Natural killer cell (primary cell): ENCODE measurements around the gene HOXB5. TPM values are rescaled to one million over a fixed set of nuclear protein-coding genes. Genes with fewer than 3 reads are reported as not detected.

Source experiments
- ATAC-seq, 3 donors: fragments of 150-1000 bp in 2 of 3; fragments of 200-7000 bp in 1 of 3; cut with Tn5 transposase; 1 replicate in 1 of 3; 2 replicates in 2 of 3; pipeline ENCODE4 v1.10.0; 2021; ENCODE audit warnings: mild to moderate bottlenecking in 2 of 3, moderate library complexity in 2 of 3
- DNase-seq, 2 donors: peaks; one replicate each; pipeline versions ENCODE4 v3.0.0 to v3.0.0-alpha.2; 2013 to 2021; ENCODE audit warnings: mixed read lengths in 1 of 2
- H3K27ac ChIP-seq: one replicate; pipeline ENCODE4 v1.5.1; 2013; ENCODE audit warnings: mild to moderate bottlenecking, low read length
- H3K27me3 ChIP-seq: one replicate; pipeline ENCODE4 v1.6.1; 2013; ENCODE audit warnings: low read length; ENCODE audit not compliant: control insufficient read depth, insufficient read depth
- H3K36me3 ChIP-seq: one replicate; pipeline ENCODE4 v1.6.1; 2013; ENCODE audit warnings: low read length; ENCODE audit not compliant: control insufficient read depth, insufficient read depth
- H3K4me1 ChIP-seq: one replicate; pipeline ENCODE4 v1.6.1; 2013; ENCODE audit warnings: low read length; ENCODE audit not compliant: control insufficient read depth, insufficient read depth
- H3K4me3 ChIP-seq: one replicate; pipeline ENCODE4 v1.5.1; 2013; ENCODE audit warnings: low read length
- H3K9me3 ChIP-seq: one replicate; pipeline ENCODE4 v1.6.1; 2013; ENCODE audit warnings: low read length; ENCODE audit not compliant: control insufficient read depth, insufficient read depth
- H3K27ac Mint-ChIP-seq, 2 donors: one replicate each; pipeline ENCODE4 v1.8.0; 2022; ENCODE audit warnings: mild to moderate bottlenecking in 2 of 2, mixed read lengths in 2 of 2, moderate library complexity in 1 of 2
- H3K27me3 Mint-ChIP-seq, 2 donors: one replicate each; pipeline ENCODE4 v1.8.0; 2022; ENCODE audit warnings: low read depth in 2 of 2, mixed read lengths in 2 of 2
- H3K36me3 Mint-ChIP-seq: one replicate; pipeline ENCODE4 v1.8.0; 2022; ENCODE audit warnings: mixed read lengths
- H3K4me1 Mint-ChIP-seq, 2 donors: one replicate each; pipeline ENCODE4 v1.8.0; 2022; ENCODE audit warnings: mixed read lengths in 2 of 2
- H3K4me3 Mint-ChIP-seq: one replicate; pipeline ENCODE4 v1.8.0; 2022; ENCODE audit warnings: mild to moderate bottlenecking, moderate library complexity, mixed read lengths
- H3K9me3 Mint-ChIP-seq, 2 donors: one replicate each; pipeline ENCODE4 v1.8.0; 2022; ENCODE audit warnings: mixed read lengths in 2 of 2
- WGBS: methylation state at CpG from one replicate; pipeline ENCODE4 v1.1.7; 2013; ENCODE audit warnings: missing lambda C conversion rate; ENCODE audit not compliant: insufficient coverage; 5-methylcytosine and 5-hydroxymethylcytosine counted together
- intact Hi-C: fragments of 100-400 bp; cut with micrococcal nuclease; formaldehyde crosslinking; loops from one replicate; pipeline ENCODE4 v1.14.2; 2022
- total RNA-seq, 4 donors: library from RNA; stranded (reverse); fragments of 120-200 nt in 1 of 4; gene quantifications; one replicate each; pipeline versions ENCODE4 v1.2.3 to v1.2.4, GENCODE V29; 2013 to 2022
- TF ChIP-seq, protein P1 (sequence below): fragments of 200-600 bp; IDR thresholded peaks from one replicate; pipeline ENCODE4 v1.8.0; 2022; ENCODE audit warnings: antibody characterized with exemption

The HOXB5 gene
- total RNA-seq, 3 donors from 2014 or later (not counting 1 experiment from before 2014, with no cell fraction given): not detected

DNA sequence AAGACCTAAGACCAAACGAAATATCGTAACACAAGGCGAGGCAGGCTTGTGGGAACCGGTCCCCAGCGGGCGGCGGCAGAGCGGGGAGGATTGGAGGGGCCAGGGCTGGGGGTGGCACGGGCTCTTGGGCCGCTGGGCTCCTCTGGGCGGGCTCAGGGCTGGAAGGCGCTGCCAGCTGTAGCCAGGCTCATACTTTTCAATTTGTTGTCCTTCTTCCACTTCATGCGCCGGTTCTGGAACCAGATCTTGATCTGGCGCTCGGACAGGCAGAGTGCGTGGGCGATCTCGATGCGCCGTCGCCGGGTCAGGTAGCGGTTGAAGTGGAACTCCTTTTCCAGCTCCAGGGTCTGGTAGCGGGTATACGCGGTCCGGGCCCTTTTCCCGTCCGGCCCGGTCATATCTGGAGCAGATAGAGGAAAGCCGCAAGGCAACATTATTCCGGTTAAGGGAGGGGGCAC lies 1.5 kb downstream of the HOXB5 start:
- H3K27ac Mint-ChIP-seq: no peak overlapping the region
- H3K27me3 Mint-ChIP-seq: peaks cover 80 to 87% of the 10 kb centered on the region in 2 donors
- TF ChIP-seq, protein P1, sequence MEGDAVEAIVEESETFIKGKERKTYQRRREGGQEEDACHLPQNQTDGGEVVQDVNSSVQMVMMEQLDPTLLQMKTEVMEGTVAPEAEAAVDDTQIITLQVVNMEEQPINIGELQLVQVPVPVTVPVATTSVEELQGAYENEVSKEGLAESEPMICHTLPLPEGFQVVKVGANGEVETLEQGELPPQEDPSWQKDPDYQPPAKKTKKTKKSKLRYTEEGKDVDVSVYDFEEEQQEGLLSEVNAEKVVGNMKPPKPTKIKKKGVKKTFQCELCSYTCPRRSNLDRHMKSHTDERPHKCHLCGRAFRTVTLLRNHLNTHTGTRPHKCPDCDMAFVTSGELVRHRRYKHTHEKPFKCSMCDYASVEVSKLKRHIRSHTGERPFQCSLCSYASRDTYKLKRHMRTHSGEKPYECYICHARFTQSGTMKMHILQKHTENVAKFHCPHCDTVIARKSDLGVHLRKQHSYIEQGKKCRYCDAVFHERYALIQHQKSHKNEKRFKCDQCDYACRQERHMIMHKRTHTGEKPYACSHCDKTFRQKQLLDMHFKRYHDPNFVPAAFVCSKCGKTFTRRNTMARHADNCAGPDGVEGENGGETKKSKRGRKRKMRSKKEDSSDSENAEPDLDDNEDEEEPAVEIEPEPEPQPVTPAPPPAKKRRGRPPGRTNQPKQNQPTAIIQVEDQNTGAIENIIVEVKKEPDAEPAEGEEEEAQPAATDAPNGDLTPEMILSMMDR: no peak
- Histone ChIP-seq H3K4me3 (no peak overlapping the region), H3K36me3 (no peaks in the 10 kb centered on the region), H3K9me3 (no peaks in the 10 kb centered on the region), H3K4me1 (peaks cover 33% of the 10 kb centered on the region), H3K27me3 (peaks cover 60% of the 10 kb centered on the region), H3K27ac (no peak overlapping the region)
- no peak for DNase-seq
- H3K9me3 Mint-ChIP-seq: no peaks in the 10 kb centered on the region
- H3K4me1 Mint-ChIP-seq: peaks cover 27 to 37% of the 10 kb centered on the region in 2 donors
- 20% methylated on average over 33 of the region's 33 CpGs for WGBS
- no peak overlapping the region for H3K4me3 Mint-ChIP-seq
- intact Hi-C loops: loop anchor here (5.0 kb wide), 1 partner anchor 330 kb away; no protein-coding TSS in a partner anchor
- H3K36me3 Mint-ChIP-seq: no peaks in the 10 kb centered on the region
- ATAC-seq: no peak

DNA sequence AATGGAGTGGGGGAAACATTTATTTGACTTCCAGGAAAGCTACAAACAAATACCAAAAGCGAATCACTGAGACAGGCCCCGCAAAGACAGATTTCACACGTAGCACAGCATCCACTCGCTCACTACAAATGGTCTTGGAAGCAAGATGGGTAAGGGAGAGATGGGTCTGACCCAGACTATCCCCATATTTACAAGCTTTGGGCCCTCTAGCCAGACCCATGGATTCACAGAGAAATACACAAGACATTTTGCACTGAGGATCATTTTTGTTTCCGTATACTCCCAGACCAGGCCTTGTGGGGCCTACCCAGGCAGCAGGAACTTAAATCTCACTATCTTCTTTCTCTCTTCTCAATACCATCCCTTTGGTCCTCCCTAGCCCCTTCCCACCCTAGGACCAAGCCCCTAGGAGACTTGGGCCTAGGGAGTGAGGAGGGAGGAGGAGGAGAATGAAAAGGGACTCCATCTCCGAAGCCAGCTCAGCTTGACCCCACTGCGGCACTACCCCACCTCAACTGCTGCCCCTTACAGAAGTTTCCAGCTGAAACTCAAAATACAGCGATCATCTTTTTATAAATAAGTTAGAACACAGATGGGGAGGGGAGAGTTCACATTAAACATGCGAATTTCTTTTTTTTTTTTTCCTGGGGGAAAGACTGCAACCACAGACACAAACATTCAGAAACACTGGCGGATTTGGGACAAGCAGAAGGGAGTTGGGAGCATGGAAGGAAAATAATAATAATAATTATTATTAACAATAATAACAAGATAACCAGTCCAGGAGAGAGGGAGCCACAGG lies 2.1 kb downstream of the HOXB5 start:
- Mint-ChIP-seq H3K4me3 (peak overlapping the region; percentile 49), H3K9me3 (no peaks in the 10 kb centered on the region), H3K4me1 (peaks cover 23 to 33% of the 10 kb centered on the region in 2 donors), H3K36me3 (no peaks in the 10 kb centered on the region), H3K27ac (no peak overlapping the region), H3K27me3 (peaks cover 76 to 85% of the 10 kb centered on the region in 2 donors)
- intact Hi-C loops: loop anchor here (5.0 kb wide), 1 partner anchor 329 kb away; no protein-coding TSS in a partner anchor
- TF ChIP-seq, protein P1: no peak
- DNase-seq (no peak), ATAC-seq (no peak)
- Histone ChIP-seq H3K27ac (no peak overlapping the region), H3K4me1 (peaks cover 27% of the 10 kb centered on the region), H3K4me3 (no peak overlapping the region), H3K9me3 (no peaks in the 10 kb centered on the region), H3K27me3 (peaks cover 60% of the 10 kb centered on the region), H3K36me3 (no peaks in the 10 kb centered on the region)
- 96% methylated on average over 5 of the region's 10 CpGs for WGBS

GRCh38 chr17:48590607-48591161 lies 2.9 kb downstream of the HOXB5 start:
- peaks cover 61% of the 10 kb centered on the region for H3K27me3 ChIP-seq

More at GRCh38 chr17:48590607-48591161, 2.9 kb downstream of the HOXB5 start:
- peak overlapping the region; percentile 5 for H3K4me3 Mint-ChIP-seq
- TF ChIP-seq, protein P1: no peak
- no peaks in the 10 kb centered on the region for H3K36me3 ChIP-seq
- no peak overlapping the region for H3K27ac ChIP-seq
- intact Hi-C loops: loop anchor here (5.0 kb wide), 1 partner anchor 328 kb away; no protein-coding TSS in a partner anchor
- peaks cover 76 to 86% of the 10 kb centered on the region in 2 donors for H3K27me3 Mint-ChIP-seq
- H3K9me3 ChIP-seq: no peaks in the 10 kb centered on the region
- peaks cover 27 to 36% of the 10 kb centered on the region in 2 donors for H3K4me1 Mint-ChIP-seq
- ATAC-seq (no peak), DNase-seq (no peak)
- H3K4me1 ChIP-seq: peaks cover 29% of the 10 kb centered on the region
- H3K9me3 Mint-ChIP-seq: no peaks in the 10 kb centered on the region
- H3K4me3 ChIP-seq: no peak overlapping the region
- H3K36me3 Mint-ChIP-seq: no peaks in the 10 kb centered on the region
- H3K27ac Mint-ChIP-seq: no peak overlapping the region
